Glutamatergic neuron (in vitro differentiated cells): Measurements from ENCODE around the gene TMEM185A. TPM values are rescaled to one million over a fixed set of nuclear protein-coding genes. Genes with fewer than 3 reads are reported as not detected.
"Not testable (repeated sequence)": the region's sequence is repeated elsewhere in the genome, so short reads cannot be mapped to it uniquely, and the experiment has no call there.

Experiments
- DNase-seq: peaks from one replicate; pipeline ENCODE4 v3.0.0; 2022
- H3K27ac Mint-ChIP-seq: one replicate; pipeline ENCODE4 v1.8.0; 2020; ENCODE audit warnings: mild to moderate bottlenecking, mixed read lengths, inconsistent platforms; ENCODE audit not compliant: unreplicated experiment
- H3K27me3 Mint-ChIP-seq: one replicate; pipeline ENCODE4 v1.8.0; 2020; ENCODE audit warnings: mild to moderate bottlenecking, moderate library complexity, mixed read lengths, inconsistent platforms; ENCODE audit not compliant: unreplicated experiment
- H3K36me3 Mint-ChIP-seq: one replicate; pipeline ENCODE4 v1.8.0; 2020; ENCODE audit warnings: mild to moderate bottlenecking, mixed read lengths, inconsistent platforms; ENCODE audit not compliant: unreplicated experiment
- H3K4me1 Mint-ChIP-seq: one replicate; pipeline ENCODE4 v1.8.0; 2020; ENCODE audit warnings: mild to moderate bottlenecking, low read depth, mixed read lengths, inconsistent platforms; ENCODE audit not compliant: unreplicated experiment
- H3K4me3 Mint-ChIP-seq: one replicate; pipeline ENCODE4 v1.8.0; 2020; ENCODE audit warnings: mild to moderate bottlenecking, mixed read lengths, inconsistent platforms; ENCODE audit not compliant: unreplicated experiment
- H3K9me3 Mint-ChIP-seq: one replicate; pipeline ENCODE4 v1.8.0; 2020; ENCODE audit warnings: mild to moderate bottlenecking, moderate library complexity, mixed read lengths, inconsistent platforms; ENCODE audit not compliant: unreplicated experiment
- CTCF ChIP-seq: fragments of 200-600 bp; sonication (generic); IDR thresholded peaks from one replicate; pipeline ENCODE4 v1.5.0; 2021; ENCODE audit not compliant: partially characterized antibody, unreplicated experiment
- long read RNA-seq: library from polyadenylated mRNA; unstranded; transcript quantifications from one replicate; pipeline ENCODE4 v2.0.0, GENCODE V29; 2020; ENCODE audit not compliant: unreplicated experiment
- total RNA-seq: library from RNA; stranded (reverse); fragmentation: NEBNext Ultra II Directional; extraction: Animal tissue kit (Norgen Biotek cat#: 25700); gene quantifications from one replicate; pipeline ENCODE4 v1.2.1, GENCODE V29; 2021; ENCODE audit not compliant: unreplicated experiment

TMEM185A gene
- 34.6 TPM for total RNA-seq
- long read RNA-seq, partial matches to known transcripts: 1 of 6 reads
- long read RNA-seq, other reads (novel, unspliced or antisense): 2 of 6 reads

DNA sequence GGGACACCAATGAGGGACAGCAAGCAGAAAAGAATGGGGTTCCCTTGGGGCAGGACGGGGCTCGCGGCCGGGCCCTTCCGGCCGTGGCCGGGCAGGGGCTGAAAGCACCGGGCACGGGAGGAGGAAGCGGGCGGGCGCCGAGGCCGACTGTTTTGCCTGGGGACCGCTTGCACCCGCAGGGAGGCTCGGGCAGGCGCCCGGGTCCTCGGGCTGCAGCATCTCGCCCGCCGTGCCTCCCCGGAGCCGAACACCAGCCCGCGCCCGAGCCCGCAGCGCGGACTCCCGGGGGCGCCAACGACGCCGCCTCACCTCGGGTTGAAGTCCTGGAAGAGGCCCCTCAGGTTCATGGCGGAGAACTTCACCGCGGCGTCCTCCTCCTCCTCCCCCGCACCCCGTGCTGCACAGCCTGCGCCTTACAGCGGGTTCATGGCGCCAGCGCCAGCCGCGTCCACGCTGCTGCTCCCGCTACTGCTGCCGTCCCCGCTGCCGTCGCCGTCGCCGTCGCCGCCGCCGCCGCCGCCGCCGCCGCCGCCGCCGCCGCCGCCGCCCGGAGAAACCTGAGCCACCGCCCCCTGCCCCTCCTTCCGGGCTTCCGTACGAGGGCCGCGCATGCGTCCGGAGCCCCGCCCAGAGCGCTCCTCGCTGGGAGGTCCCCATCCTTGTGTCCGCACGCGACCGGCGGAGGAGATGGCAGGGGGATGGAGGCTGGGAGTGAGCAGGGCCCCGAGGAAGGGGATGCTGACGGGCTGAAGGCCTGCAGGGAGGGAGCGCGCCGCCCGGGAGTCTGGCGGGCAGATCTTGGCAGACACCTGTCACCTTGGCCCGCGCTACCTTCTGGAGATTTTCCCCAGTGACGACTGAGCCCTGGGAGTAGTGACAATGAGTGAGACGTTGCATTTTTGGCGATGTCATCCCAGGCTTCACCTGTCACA, at the start of gene TMEM185A:
Gene TMEM185A (minus strand): TSS at position 559 of the 932 bp plus-strand sequence. CDS start 212 bp downstream, at position 347.
- H3K27ac Mint-ChIP-seq: peak within 1 kb of the TSS; percentile 62
- peak; percentile 83 for DNase-seq
- H3K4me1 Mint-ChIP-seq: peaks cover 12% of the 10 kb centered on the region
- H3K9me3 Mint-ChIP-seq: peaks cover 10% of the 10 kb centered on the region
- H3K4me3 Mint-ChIP-seq: peak within 1 kb of the TSS; percentile 94
- TF ChIP-seq CTCF: no peak
- peaks cover 9% of the 10 kb centered on the region for H3K27me3 Mint-ChIP-seq
- H3K36me3 Mint-ChIP-seq: peaks cover 5% of the 10 kb centered on the region

GRCh38 chrX:149681182-149681581, 49.6 kb upstream of the TMEM185A start:
- Mint-ChIP-seq H3K27me3 (no peaks in the 10 kb centered on the region), H3K27ac (no peak overlapping the region), H3K9me3 (peaks cover 3% of the 10 kb centered on the region), H3K36me3 (no peaks in the 10 kb centered on the region), H3K4me1 (no peaks in the 10 kb centered on the region), H3K4me3 (no peak overlapping the region)
- DNase-seq: no peak
- TF ChIP-seq CTCF: no peak

- not testable (repeated sequence) for DNase-seq, H3K27ac Mint-ChIP-seq, H3K4me1 Mint-ChIP-seq, H3K36me3 Mint-ChIP-seq, H3K9me3 Mint-ChIP-seq, H3K27me3 Mint-ChIP-seq, H3K4me3 Mint-ChIP-seq
These were observed 47.6 kb upstream of the TMEM185A start for GRCh38 chrX:149679164-149679678.

- not testable (repeated sequence) for H3K4me1 Mint-ChIP-seq, H3K36me3 Mint-ChIP-seq, H3K4me3 Mint-ChIP-seq, H3K27me3 Mint-ChIP-seq, DNase-seq, H3K9me3 Mint-ChIP-seq, H3K27ac Mint-ChIP-seq
These were observed 44.0 kb upstream of the TMEM185A start for GRCh38 chrX:149675554-149675953.

GRCh38 chrX:149675088-149675487, 43.5 kb upstream of the TMEM185A start:
- not testable (repeated sequence) for DNase-seq, H3K4me1 Mint-ChIP-seq, H3K4me3 Mint-ChIP-seq, H3K36me3 Mint-ChIP-seq, H3K27me3 Mint-ChIP-seq, H3K27ac Mint-ChIP-seq, H3K9me3 Mint-ChIP-seq

GRCh38 chrX:149660613-149661012, 29.0 kb upstream of the TMEM185A start:
- H3K4me3 Mint-ChIP-seq, H3K36me3 Mint-ChIP-seq, H3K27ac Mint-ChIP-seq, DNase-seq, H3K27me3 Mint-ChIP-seq, H3K4me1 Mint-ChIP-seq, H3K9me3 Mint-ChIP-seq: not testable (repeated sequence)

DNA sequence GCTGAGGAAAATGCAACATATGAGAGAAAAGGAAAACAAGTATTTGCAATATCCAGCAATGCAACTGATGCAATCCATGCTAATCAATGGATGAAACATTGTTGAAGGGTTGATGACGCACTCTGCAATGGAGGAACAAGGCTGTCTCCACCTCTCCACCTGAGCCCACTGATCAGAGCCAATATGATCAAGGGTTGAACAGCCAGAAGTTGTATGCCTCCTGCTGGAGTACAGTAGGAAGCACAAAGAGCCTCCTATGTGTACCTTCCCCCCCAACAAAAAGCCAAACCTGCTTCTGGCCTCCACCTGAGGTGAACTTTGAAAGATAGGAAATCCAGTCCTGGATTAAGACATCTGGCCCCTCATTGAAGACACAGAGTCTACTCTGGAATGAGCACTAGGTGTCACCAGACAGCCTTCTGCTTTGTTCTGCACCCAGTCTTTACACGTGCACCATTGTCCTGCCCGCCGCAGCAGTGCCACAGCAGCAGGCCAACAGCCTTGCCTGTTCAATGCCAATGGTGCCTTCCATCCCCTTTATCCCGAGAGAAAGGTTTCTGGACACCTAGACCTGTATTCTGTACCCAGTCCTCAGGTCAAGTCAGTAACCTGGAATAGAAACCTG, 24.8 kb upstream of the TMEM185A start:
- H3K27me3 Mint-ChIP-seq, H3K4me3 Mint-ChIP-seq, H3K36me3 Mint-ChIP-seq, H3K4me1 Mint-ChIP-seq, H3K27ac Mint-ChIP-seq, H3K9me3 Mint-ChIP-seq, DNase-seq: not testable (repeated sequence)
